Measurements from ENCODE around the gene CHAF1A.

DNA sequence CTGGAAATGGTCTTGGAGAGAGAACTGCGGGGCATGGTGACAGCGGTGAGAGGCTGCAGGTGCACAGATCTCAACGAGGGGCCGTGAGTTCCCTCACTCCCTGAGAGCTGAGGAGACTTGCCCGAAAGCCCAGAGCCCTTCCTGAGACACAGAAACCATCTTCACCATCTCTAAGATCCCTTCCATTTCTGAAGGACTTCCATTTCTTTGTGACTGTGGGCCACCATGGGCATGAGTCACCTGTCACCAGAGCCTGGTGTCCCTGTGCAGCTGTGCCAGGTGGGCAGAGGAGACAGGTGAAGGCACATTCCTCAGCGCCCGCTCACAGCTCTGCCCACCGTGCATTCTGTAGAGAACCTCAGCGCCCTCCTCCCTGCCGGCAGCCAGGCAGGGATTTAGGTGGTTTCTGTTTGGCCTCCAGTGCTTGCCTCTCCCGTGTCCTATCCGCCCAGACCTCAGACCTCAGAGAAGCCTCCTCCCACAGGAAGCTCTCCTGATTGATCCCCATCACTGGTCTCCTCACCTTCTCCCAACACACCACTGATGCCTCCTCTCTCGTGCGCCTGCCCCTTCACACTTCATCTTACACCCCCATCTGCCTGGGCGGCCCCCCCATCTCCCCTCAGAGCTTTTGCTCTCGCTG is 26.3 kb upstream of the CHAF1A start:
- TF ChIP-seq, protein P1, sequence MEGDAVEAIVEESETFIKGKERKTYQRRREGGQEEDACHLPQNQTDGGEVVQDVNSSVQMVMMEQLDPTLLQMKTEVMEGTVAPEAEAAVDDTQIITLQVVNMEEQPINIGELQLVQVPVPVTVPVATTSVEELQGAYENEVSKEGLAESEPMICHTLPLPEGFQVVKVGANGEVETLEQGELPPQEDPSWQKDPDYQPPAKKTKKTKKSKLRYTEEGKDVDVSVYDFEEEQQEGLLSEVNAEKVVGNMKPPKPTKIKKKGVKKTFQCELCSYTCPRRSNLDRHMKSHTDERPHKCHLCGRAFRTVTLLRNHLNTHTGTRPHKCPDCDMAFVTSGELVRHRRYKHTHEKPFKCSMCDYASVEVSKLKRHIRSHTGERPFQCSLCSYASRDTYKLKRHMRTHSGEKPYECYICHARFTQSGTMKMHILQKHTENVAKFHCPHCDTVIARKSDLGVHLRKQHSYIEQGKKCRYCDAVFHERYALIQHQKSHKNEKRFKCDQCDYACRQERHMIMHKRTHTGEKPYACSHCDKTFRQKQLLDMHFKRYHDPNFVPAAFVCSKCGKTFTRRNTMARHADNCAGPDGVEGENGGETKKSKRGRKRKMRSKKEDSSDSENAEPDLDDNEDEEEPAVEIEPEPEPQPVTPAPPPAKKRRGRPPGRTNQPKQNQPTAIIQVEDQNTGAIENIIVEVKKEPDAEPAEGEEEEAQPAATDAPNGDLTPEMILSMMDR (IDR thresholded peaks at IDR 0.05), result peak in 1 of 4 experiments; percentile 2
- TF ChIP-seq POLR2AphosphoS5 (IDR thresholded peaks at IDR 0.05), result no peak

Data from gastroesophageal sphincter (tissue), 3 donors.